GM23248 (cell line): Measurements from ENCODE around the gene ITK.

Experiments
- EZH2 ChIP-seq: fragments of 200-600 bp; sonication (generic); IDR thresholded peaks from 2 replicates; pipeline ENCODE4 v1.6.1; 2018; ENCODE audit warnings: antibody characterized with exemption, mild to moderate bottlenecking; ENCODE audit not compliant: insufficient read depth, poor library complexity, severe bottlenecking
- EZH2phosphoT487 ChIP-seq: fragments of 200-600 bp; sonication (generic); IDR thresholded peaks from 2 replicates; pipeline ENCODE4 v1.6.1; 2018; ENCODE audit warnings: antibody characterized with exemption, moderate library complexity, mild to moderate bottlenecking, low read depth; ENCODE audit not compliant: insufficient read depth

- TF ChIP-seq EZH2 (no peak), EZH2phosphoT487 (no peak)
These were observed 77.8 kb downstream of the ITK start for GRCh38 chr5:157258450-157258849.
